NCI-H526 treated with DMSO at 0.1 percent for 48 hours (cell line): Measurements from ENCODE around the gene REM1.
"Not testable (repeated sequence)": the region's sequence is repeated elsewhere in the genome, so short reads cannot be mapped to it uniquely, and the experiment has no call there.

ENCODE experiments used
- DNase-seq: peaks from one replicate; lab custom pipeline; 2025; lab: John Stamatoyannopoulos, UW

The REM1 gene

GRCh38 chr20:31474758-31475427 is at the start of gene REM1, which contains the start of gene DEFB124:
TSS of gene REM1 (plus strand) at chr20:31475288. CDS start at chr20:31476446, 1,158 bp downstream.
TSS of gene DEFB124 (minus strand) at chr20:31475127. CDS start at chr20:31473013, 2,114 bp downstream.
- DNase-seq = no peak

- DNase-seq = no peak
Measured at GRCh38 chr20:31425797-31426196, 49.3 kb upstream of the REM1 start.

GRCh38 chr20:31426891-31427551 is 48.1 kb upstream of the REM1 start:
- not testable (repeated sequence) for DNase-seq

- DNase-seq = not testable (repeated sequence)
Measured at GRCh38 chr20:31427576-31427975, 47.5 kb upstream of the REM1 start.

- DNase-seq = no peak
Measured at GRCh38 chr20:31430568-31431115, 44.4 kb upstream of the REM1 start.

GRCh38 chr20:31440012-31440659 is 35.0 kb upstream of the REM1 start, which contains the start of gene DEFB123:
TSS of gene DEFB123 (plus strand) at chr20:31440632. CDS start at chr20:31440699, 67 bp downstream.
- DNase-seq = no peak

GRCh38 chr20:31446084-31446819 is 28.8 kb upstream of the REM1 start:
- DNase-seq = no peak

GRCh38 chr20:31449511-31450414 is 25.3 kb upstream of the REM1 start:
- DNase-seq = no peak

GRCh38 chr20:31452575-31452974 is 22.5 kb upstream of the REM1 start:
- no peak for DNase-seq

- no peak for DNase-seq
Measured at GRCh38 chr20:31454361-31454760, 20.7 kb upstream of the REM1 start.

- not testable (repeated sequence) for DNase-seq
Measured at GRCh38 chr20:31470946-31471345, 4.1 kb upstream of the REM1 start.

- DNase-seq = no peak
Measured at GRCh38 chr20:31472395-31473330, 2.4 kb upstream of the REM1 start.

- no peak for DNase-seq
Measured at GRCh38 chr20:31473331-31474096, 1.6 kb upstream of the REM1 start.

GRCh38 chr20:31474097-31474436 is 1.0 kb upstream of the REM1 start:
- DNase-seq = no peak

- DNase-seq = no peak
Measured at GRCh38 chr20:31475472-31476293, 595 bp downstream of the REM1 start.

GRCh38 chr20:31476294-31476585 is 1.2 kb downstream of the REM1 start:
- DNase-seq = no peak

- no peak for DNase-seq
Measured at GRCh38 chr20:31476643-31477215, 1.6 kb downstream of the REM1 start.

GRCh38 chr20:31484001-31484400 is 8.9 kb downstream of the REM1 start:
- no peak for DNase-seq
